Tibial artery (tissue), 4 donors: ENCODE data around the gene COL18A1.
A peak's percentile ranks its signal among the peaks of the same experiment; 100 is the strongest.
"Not testable (repeated sequence)": the region's sequence is repeated elsewhere in the genome, so short reads cannot be mapped to it uniquely, and the experiment has no call there.

Source experiments
- DNase-seq, 2 donors: peaks; one replicate each; pipeline ENCODE4 v3.0.0-alpha.2; 2019
- H3K27ac ChIP-seq, 2 donors: fragments of 200-600 bp; sonication (generic) in 1 of 2; 1 replicate in 1 of 2; 2 replicates in 1 of 2; pipeline ENCODE4 v1.5.1; 2018 to 2019; ENCODE audit warnings: mild to moderate bottlenecking in 1 of 2
- H3K27me3 ChIP-seq, 2 donors: fragments of 200-600 bp; sonication (generic) in 1 of 2; one replicate each; pipeline versions ENCODE4 v1.5.1 to v1.6.0; 2016 to 2019
- H3K36me3 ChIP-seq, 3 donors: fragments of 200-600 bp; sonication (generic) in 2 of 3; one replicate each; pipeline ENCODE4 v1.5.1; 2016 to 2019; ENCODE audit warnings: mild to moderate bottlenecking in 2 of 3
- H3K4me1 ChIP-seq, 4 donors: fragments of 200-600 bp; sonication (generic) in 2 of 4; 1 replicate in 3 of 4; 2 replicates in 1 of 4; pipeline ENCODE4 v1.5.1; 2016 to 2019
- H3K4me3 ChIP-seq, 2 donors: fragments of 200-600 bp; sonication (generic) in 1 of 2; 1 replicate in 1 of 2; 2 replicates in 1 of 2; pipeline ENCODE4 v1.5.1; 2018 to 2019; ENCODE audit warnings: mild to moderate bottlenecking in 2 of 2
- H3K9me3 ChIP-seq, 3 donors: fragments of 200-600 bp; sonication (generic) in 1 of 3; one replicate each; pipeline ENCODE4 v1.5.1; 2016 to 2019
- CTCF ChIP-seq, 2 experiments: fragments of 200-600 bp in 1 of 2; fragments of 450-650 bp in 1 of 2; IDR thresholded peaks; one replicate each; pipeline ENCODE4 v1.5.1; 2017 to 2019; ENCODE audit warnings: antibody characterized with exemption in 2 of 2, mild to moderate bottlenecking in 1 of 2, moderate library complexity in 1 of 2
- intact Hi-C: fragments of 100-400 bp; cut with DNase I; formaldehyde crosslinking; loops from one replicate; pipeline ENCODE4 v1.15.0; 2023; ENCODE audit warnings: low total_unique reads

Gene COL18A1

GRCh38 chr21:45525153-45525909 lies 120.4 kb downstream of the COL18A1 start:
- intact Hi-C loops: loop anchor here (10.0 kb wide), 1 partner anchor 589 kb away; no protein-coding TSS in a partner anchor
- Histone ChIP-seq H3K27me3 (no peaks in the 10 kb centered on the region), H3K4me1 (no peaks in the 10 kb centered on the region), H3K27ac (no peak overlapping the region), H3K4me3 (no peak overlapping the region), H3K36me3 (peaks cover 5 to 21% (median 13%) of the 10 kb centered on the region in 3 donors), H3K9me3 (peaks cover 0 to 16% (median 12%) of the 10 kb centered on the region in 3 donors)
- TF ChIP-seq CTCF (IDR thresholded peaks at IDR 0.05): no peak
- DNase-seq: peak in 1 of 2 donors; percentile 64

- Histone ChIP-seq H3K27me3 (no peaks in the 10 kb centered on the region), H3K4me1 (no peaks in the 10 kb centered on the region), H3K27ac (no peak overlapping the region), H3K36me3 (peaks cover 3 to 24% (median 15%) of the 10 kb centered on the region in 3 donors), H3K9me3 (peaks cover 0 to 10% (median 9%) of the 10 kb centered on the region in 3 donors), H3K4me3 (no peak overlapping the region)
- DNase-seq: peak in 1 of 2 donors; percentile 31
- intact Hi-C loops: loop anchor here (10.0 kb wide), 1 partner anchor 589 kb away; no protein-coding TSS in a partner anchor
- no peak for TF ChIP-seq CTCF (IDR thresholded peaks at IDR 0.05)
These were observed 120.9 kb downstream of the COL18A1 start for GRCh38 chr21:45525910-45526306.

- not testable (repeated sequence) for H3K27me3 ChIP-seq, H3K4me1 ChIP-seq, H3K9me3 ChIP-seq, H3K4me3 ChIP-seq, H3K27ac ChIP-seq
- DNase-seq: peak in 1 of 2 donors; percentile 55
- peaks cover 0 to 27% (median 8%) of the 10 kb centered on the region in 3 donors for H3K36me3 ChIP-seq
- intact Hi-C loops: loop anchor here (10.0 kb wide), 1 partner anchor 587 kb away; no protein-coding TSS in a partner anchor
These were observed 122.4 kb downstream of the COL18A1 start for GRCh38 chr21:45527151-45527999.

- no peak overlapping the region for H3K27ac ChIP-seq
These were observed 123.2 kb downstream of the COL18A1 start for GRCh38 chr21:45528028-45528705.

More at GRCh38 chr21:45528028-45528705, 123.2 kb downstream of the COL18A1 start:
- DNase-seq: peak in 1 of 2 donors; percentile 59
- intact Hi-C loops: loop anchor here (10.0 kb wide), 1 partner anchor 587 kb away; no protein-coding TSS in a partner anchor
- TF ChIP-seq CTCF (IDR thresholded peaks at IDR 0.05): no peak
- Histone ChIP-seq H3K4me3 (no peak overlapping the region), H3K36me3 (peaks cover 0 to 26% (median 5%) of the 10 kb centered on the region in 3 donors), H3K9me3 (no peaks in the 10 kb centered on the region), H3K27me3 (peaks cover 0 to 2% of the 10 kb centered on the region in 2 donors), H3K4me1 (no peaks in the 10 kb centered on the region)
